ENCODE measurements around the gene PLPPR1. TPM values are rescaled to one million over a fixed set of nuclear protein-coding genes. Genes with fewer than 3 reads are reported as not detected.
A peak's percentile ranks its signal among the peaks of the same experiment; 100 is the strongest.

Gene PLPPR1
- total and polyA plus RNA-seq, 7 experiments from 2014 or later, result not detected

- DNase-seq (no peak), ATAC-seq (no peak)
- CTCF ChIA-PET, result no interaction called here
- H3K27me3 ChIP-seq (ENCODE audit: control insufficient read depth in 2 of 2, insufficient read depth in 2 of 2, low read length in 2 of 2), result no peaks in the 10 kb centered on the region
- no peaks in the 10 kb centered on the region for H3K9me3 ChIP-seq (ENCODE audit: control insufficient read depth in 2 of 3, low read length in 3 of 3)
- no peaks in the 10 kb centered on the region for H3K36me3 ChIP-seq (ENCODE audit: control insufficient read depth in 2 of 3, insufficient read depth in 3 of 3, low read length in 3 of 3)
- Mint-ChIP-seq H3K4me1 (no peaks in the 10 kb centered on the region), H3K4me3 (no peak overlapping the region), H3K9me3 (peaks cover 0 to 3% (median 0%) of the 10 kb centered on the region in 11 donors), H3K27me3 (no peaks in the 10 kb centered on the region), H3K27ac (no peak overlapping the region), H3K36me3 (no peaks in the 10 kb centered on the region)
- POLR2A ChIA-PET, result no interaction called here
- H3K27ac ChIP-seq (ENCODE audit: low read depth, low read length), result no peak overlapping the region
- no peak overlapping the region for H3K4me3 ChIP-seq (ENCODE audit: low read length)
- intact Hi-C loops (cut with micrococcal nuclease), result no loop called here
- H3K4me1 ChIP-seq (ENCODE audit: control insufficient read depth in 2 of 2, insufficient read depth in 2 of 2, low read length in 2 of 2), result no peaks in the 10 kb centered on the region
Observed at GRCh38 chr9:101014566-101014965, 14.0 kb upstream of the PLPPR1 start.

- Histone ChIP-seq H3K9me3 (ENCODE audit: control insufficient read depth in 2 of 3, low read length in 3 of 3) (no peaks in the 10 kb centered on the region), H3K4me3 (ENCODE audit: low read length) (no peak overlapping the region), H3K27me3 (ENCODE audit: control insufficient read depth in 2 of 2, insufficient read depth in 2 of 2, low read length in 2 of 2) (no peaks in the 10 kb centered on the region), H3K36me3 (ENCODE audit: control insufficient read depth in 2 of 3, insufficient read depth in 3 of 3, low read length in 3 of 3) (no peaks in the 10 kb centered on the region), H3K27ac (ENCODE audit: low read depth, low read length) (no peak overlapping the region), H3K4me1 (ENCODE audit: control insufficient read depth in 2 of 2, insufficient read depth in 2 of 2, low read length in 2 of 2) (no peaks in the 10 kb centered on the region)
- peaks cover 0 to 4% (median 0%) of the 10 kb centered on the region in 11 donors for H3K9me3 Mint-ChIP-seq
- ChIA-PET POLR2A (no interaction called here), CTCF (no interaction called here)
- intact Hi-C loops (cut with micrococcal nuclease), result no loop called here
- DNase-seq, result no peak
- peaks cover 0 to 5% (median 0%) of the 10 kb centered on the region in 5 donors for H3K27me3 Mint-ChIP-seq
- no peak overlapping the region for H3K4me3 Mint-ChIP-seq
- no peak overlapping the region for H3K27ac Mint-ChIP-seq
- ATAC-seq, result no peak
- no peaks in the 10 kb centered on the region for H3K36me3 Mint-ChIP-seq
- no peaks in the 10 kb centered on the region for H3K4me1 Mint-ChIP-seq
Observed at GRCh38 chr9:101018467-101018866, 10.1 kb upstream of the PLPPR1 start.

- H3K4me3 Mint-ChIP-seq, result no peak overlapping the region
- no peaks in the 10 kb centered on the region for H3K36me3 Mint-ChIP-seq
- H3K36me3 ChIP-seq (ENCODE audit: control insufficient read depth in 2 of 3, insufficient read depth in 3 of 3, low read length in 3 of 3), result no peaks in the 10 kb centered on the region
- DNase-seq, result no peak
- peaks cover 0 to 6% of the 10 kb centered on the region in 2 donors for H3K27me3 ChIP-seq (ENCODE audit: control insufficient read depth in 2 of 2, insufficient read depth in 2 of 2, low read length in 2 of 2)
- no peak for ATAC-seq
- intact Hi-C loops (cut with micrococcal nuclease), result no loop called here
- POLR2A ChIA-PET, result no interaction called here
- H3K4me1 ChIP-seq (ENCODE audit: control insufficient read depth in 2 of 2, insufficient read depth in 2 of 2, low read length in 2 of 2), result no peaks in the 10 kb centered on the region
- H3K9me3 ChIP-seq (ENCODE audit: control insufficient read depth in 2 of 3, low read length in 3 of 3), result no peaks in the 10 kb centered on the region
- H3K27me3 Mint-ChIP-seq, result peaks cover 9 to 25% (median 17%) of the 10 kb centered on the region in 5 donors
- no peak overlapping the region for H3K27ac ChIP-seq (ENCODE audit: low read depth, low read length)
- CTCF ChIA-PET, result no interaction called here
- H3K27ac Mint-ChIP-seq, result no peak overlapping the region
- no peaks in the 10 kb centered on the region for H3K4me1 Mint-ChIP-seq
- peaks cover 0 to 9% (median 2%) of the 10 kb centered on the region in 11 donors for H3K9me3 Mint-ChIP-seq
- H3K4me3 ChIP-seq (ENCODE audit: low read length), result no peak overlapping the region
Observed at GRCh38 chr9:101022704-101023103, 5.8 kb upstream of the PLPPR1 start.

GRCh38 chr9:101025940-101026339 is 2.6 kb upstream of the PLPPR1 start:
- CTCF ChIA-PET, result no interaction called here
- Mint-ChIP-seq H3K9me3 (peaks cover 0 to 9% (median 0%) of the 10 kb centered on the region in 11 donors), H3K36me3 (peaks cover 0 to 9% (median 0%) of the 10 kb centered on the region in 5 donors), H3K4me1 (no peaks in the 10 kb centered on the region), H3K27me3 (peaks cover 32 to 50% (median 42%) of the 10 kb centered on the region in 5 donors), H3K4me3 (no peak overlapping the region), H3K27ac (no peak overlapping the region)
- intact Hi-C loops (cut with micrococcal nuclease), result no loop called here
- no peak overlapping the region for H3K4me3 ChIP-seq (ENCODE audit: low read length)
- no peaks in the 10 kb centered on the region for H3K9me3 ChIP-seq (ENCODE audit: control insufficient read depth in 2 of 3, low read length in 3 of 3)
- H3K4me1 ChIP-seq (ENCODE audit: control insufficient read depth in 2 of 2, insufficient read depth in 2 of 2, low read length in 2 of 2), result no peaks in the 10 kb centered on the region
- ATAC-seq (no peak), DNase-seq (no peak)
- no peaks in the 10 kb centered on the region for H3K36me3 ChIP-seq (ENCODE audit: control insufficient read depth in 2 of 3, insufficient read depth in 3 of 3, low read length in 3 of 3)
- POLR2A ChIA-PET, result interaction anchor here (0.7 kb wide), 1 partner anchor 159 kb away, joined by 4 read pairs; no protein-coding TSS in a partner anchor
- H3K27ac ChIP-seq (ENCODE audit: low read depth, low read length), result no peak overlapping the region
- H3K27me3 ChIP-seq (ENCODE audit: control insufficient read depth in 2 of 2, insufficient read depth in 2 of 2, low read length in 2 of 2), result peaks cover 0 to 6% of the 10 kb centered on the region in 2 donors

GRCh38 chr9:101026824-101027223 is 1.7 kb upstream of the PLPPR1 start:
- POLR2A ChIA-PET, result no interaction called here
- no peaks in the 10 kb centered on the region for H3K36me3 ChIP-seq (ENCODE audit: control insufficient read depth in 2 of 3, insufficient read depth in 3 of 3, low read length in 3 of 3)
- DNase-seq (no peak), ATAC-seq (no peak)
- H3K9me3 ChIP-seq (ENCODE audit: control insufficient read depth in 2 of 3, low read length in 3 of 3), result no peaks in the 10 kb centered on the region
- Mint-ChIP-seq H3K36me3 (peaks cover 0 to 14% (median 0%) of the 10 kb centered on the region in 5 donors), H3K4me3 (no peak overlapping the region), H3K27me3 (peaks cover 36 to 59% (median 51%) of the 10 kb centered on the region in 5 donors), H3K9me3 (peaks cover 0 to 10% (median 0%) of the 10 kb centered on the region in 11 donors), H3K27ac (no peak overlapping the region), H3K4me1 (no peaks in the 10 kb centered on the region)
- intact Hi-C loops (cut with micrococcal nuclease), result no loop called here
- no peak overlapping the region for H3K4me3 ChIP-seq (ENCODE audit: low read length)
- CTCF ChIA-PET, result no interaction called here
- no peak overlapping the region for H3K27ac ChIP-seq (ENCODE audit: low read depth, low read length)
- H3K4me1 ChIP-seq (ENCODE audit: control insufficient read depth in 2 of 2, insufficient read depth in 2 of 2, low read length in 2 of 2), result no peaks in the 10 kb centered on the region
- H3K27me3 ChIP-seq (ENCODE audit: control insufficient read depth in 2 of 2, insufficient read depth in 2 of 2, low read length in 2 of 2), result peaks cover 0 to 6% of the 10 kb centered on the region in 2 donors

- Mint-ChIP-seq H3K36me3 (peaks cover 0 to 14% (median 0%) of the 10 kb centered on the region in 5 donors), H3K4me3 (no peak overlapping the region), H3K27ac (no peak overlapping the region), H3K27me3 (peaks cover 40 to 63% (median 55%) of the 10 kb centered on the region in 5 donors), H3K4me1 (no peaks in the 10 kb centered on the region), H3K9me3 (peaks cover 0 to 13% (median 0%) of the 10 kb centered on the region in 11 donors)
- H3K36me3 ChIP-seq (ENCODE audit: control insufficient read depth in 2 of 3, insufficient read depth in 3 of 3, low read length in 3 of 3), result no peaks in the 10 kb centered on the region
- no peak for ATAC-seq
- intact Hi-C loops (cut with micrococcal nuclease), result no loop called here
- no peak overlapping the region for H3K4me3 ChIP-seq (ENCODE audit: low read length)
- CTCF ChIA-PET, result no interaction called here
- H3K4me1 ChIP-seq (ENCODE audit: control insufficient read depth in 2 of 2, insufficient read depth in 2 of 2, low read length in 2 of 2), result no peaks in the 10 kb centered on the region
- DNase-seq, result no peak
- peaks cover 0 to 6% of the 10 kb centered on the region in 2 donors for H3K27me3 ChIP-seq (ENCODE audit: control insufficient read depth in 2 of 2, insufficient read depth in 2 of 2, low read length in 2 of 2)
- POLR2A ChIA-PET, result no interaction called here
- no peak overlapping the region for H3K27ac ChIP-seq (ENCODE audit: low read depth, low read length)
- H3K9me3 ChIP-seq (ENCODE audit: control insufficient read depth in 2 of 3, low read length in 3 of 3), result no peaks in the 10 kb centered on the region
Observed at GRCh38 chr9:101027236-101027635, 1.3 kb upstream of the PLPPR1 start.

- Histone ChIP-seq H3K27ac (ENCODE audit: low read depth, low read length) (no peak overlapping the region), H3K36me3 (ENCODE audit: control insufficient read depth in 2 of 3, insufficient read depth in 3 of 3, low read length in 3 of 3) (no peaks in the 10 kb centered on the region), H3K4me3 (ENCODE audit: low read length) (no peak overlapping the region), H3K27me3 (ENCODE audit: control insufficient read depth in 2 of 2, insufficient read depth in 2 of 2, low read length in 2 of 2) (peaks cover 0 to 6% of the 10 kb centered on the region in 2 donors), H3K4me1 (ENCODE audit: control insufficient read depth in 2 of 2, insufficient read depth in 2 of 2, low read length in 2 of 2) (no peaks in the 10 kb centered on the region), H3K9me3 (ENCODE audit: control insufficient read depth in 2 of 3, low read length in 3 of 3) (no peaks in the 10 kb centered on the region)
- Mint-ChIP-seq H3K36me3 (peaks cover 0 to 14% (median 0%) of the 10 kb centered on the region in 5 donors), H3K9me3 (peaks cover 0 to 13% (median under 1%) of the 10 kb centered on the region in 11 donors), H3K27me3 (peaks cover 41 to 60% (median 56%) of the 10 kb centered on the region in 5 donors), H3K4me3 (peak overlapping the region in 1 of 10 donors; percentile 67), H3K27ac (no peak overlapping the region), H3K4me1 (no peaks in the 10 kb centered on the region)
- intact Hi-C loops (cut with micrococcal nuclease), result no loop called here
- ChIA-PET POLR2A (no interaction called here), CTCF (no interaction called here)
- DNase-seq (no peak), ATAC-seq (no peak)
Observed at GRCh38 chr9:101027733-101028345, 688 bp upstream of the PLPPR1 start.

Data from naive thymus-derived CD4-positive, alpha-beta T cell (primary cell).